Lung (tissue), 12 donors: ENCODE results near the gene SLC35F3. TPM values are rescaled to one million over a fixed set of nuclear protein-coding genes. Genes with fewer than 3 reads are reported as not detected.

Experiments
- ATAC-seq: fragments of 200-7000 bp; cut with Tn5 transposase; one replicate; pipeline ENCODE4 v1.9.1; 2020; ENCODE audit warnings: moderate number of reproducible peaks; ENCODE audit not compliant: insufficient read depth, low FRiP score
- DNase-seq, 3 donors: peaks; one replicate each; pipeline ENCODE4 v3.0.0-alpha.2; 2013 to 2017
- H3K27ac ChIP-seq, 2 donors: one replicate each; pipeline ENCODE4 v1.5.1; 2013; ENCODE audit warnings: mild to moderate bottlenecking in 2 of 2, moderate library complexity in 2 of 2, control low read depth in 1 of 2, inconsistent platforms in 1 of 2, low read depth in 1 of 2, low read length in 1 of 2
- H3K27me3 ChIP-seq, 3 donors: one replicate each; pipeline ENCODE4 v1.5.1; 2013; ENCODE audit warnings: low read length in 2 of 3; ENCODE audit not compliant: control insufficient read depth in 3 of 3, insufficient read depth in 3 of 3
- H3K36me3 ChIP-seq, 4 donors: one replicate each; pipeline ENCODE4 v1.5.1; 2013; ENCODE audit warnings: low read length in 4 of 4, mild to moderate bottlenecking in 1 of 4, moderate library complexity in 1 of 4; ENCODE audit not compliant: control insufficient read depth in 4 of 4, insufficient read depth in 4 of 4
- H3K4me1 ChIP-seq, 5 donors: one replicate each; pipeline ENCODE4 v1.5.1; 2013; ENCODE audit warnings: low read length in 5 of 5, mild to moderate bottlenecking in 2 of 5, moderate library complexity in 1 of 5; ENCODE audit not compliant: control insufficient read depth in 5 of 5, insufficient read depth in 5 of 5
- H3K4me3 ChIP-seq: one replicate; pipeline ENCODE4 v1.5.1; 2013; ENCODE audit warnings: mild to moderate bottlenecking, control low read depth, moderate library complexity
- H3K9ac ChIP-seq, 2 donors: one replicate each; pipeline ENCODE4 v1.5.1; 2013; ENCODE audit warnings: low read length in 2 of 2, control low read depth in 1 of 2; ENCODE audit not compliant: insufficient read depth in 1 of 2
- H3K9me3 ChIP-seq, 4 donors: one replicate each; pipeline ENCODE4 v1.5.1; 2013; ENCODE audit warnings: low read length in 3 of 4, mild to moderate bottlenecking in 1 of 4, moderate library complexity in 1 of 4; ENCODE audit not compliant: control insufficient read depth in 4 of 4, insufficient read depth in 3 of 4
- WGBS, 2 donors: extraction: QIAGEN DNeasy Blood & Tissue Kit; methylation state at CpG; one replicate each; pipeline ENCODE4 v1.1.7; 2013; 5-methylcytosine and 5-hydroxymethylcytosine counted together
- polyA plus RNA-seq, 2 donors: library from polyadenylated mRNA; stranded (reverse); fragments of 200-250 nt; gene quantifications; one replicate each; pipeline ENCODE4 v1.2.1, GENCODE V29; 2013
- total RNA-seq, 2 donors: library from RNA; depleted of rRNA in 1 of 2; stranded (reverse); fragments of >200 nt in 1 of 2; gene quantifications; one replicate each; pipeline ENCODE4 v1.2.1, GENCODE V29; 2014 to 2021
- TF ChIP-seq, protein P1 (sequence below): IDR thresholded peaks from 2 replicates; pipeline ENCODE4 v1.5.1; 2012; ENCODE audit warnings: mild to moderate bottlenecking; ENCODE audit errors: control extremely low read depth, extremely low read depth
- donor health status: control.
- donor health status: control.
- donor health status: Bipolar disorder and iron deficiency.
- donor health status: healthy.
- donor health status: DM: yes; HTN: yes; CAD: no.

Gene SLC35F3
- total and polyA plus RNA-seq, 4 donors = 0.09 to 1.4 (median 0.48) TPM

DNA sequence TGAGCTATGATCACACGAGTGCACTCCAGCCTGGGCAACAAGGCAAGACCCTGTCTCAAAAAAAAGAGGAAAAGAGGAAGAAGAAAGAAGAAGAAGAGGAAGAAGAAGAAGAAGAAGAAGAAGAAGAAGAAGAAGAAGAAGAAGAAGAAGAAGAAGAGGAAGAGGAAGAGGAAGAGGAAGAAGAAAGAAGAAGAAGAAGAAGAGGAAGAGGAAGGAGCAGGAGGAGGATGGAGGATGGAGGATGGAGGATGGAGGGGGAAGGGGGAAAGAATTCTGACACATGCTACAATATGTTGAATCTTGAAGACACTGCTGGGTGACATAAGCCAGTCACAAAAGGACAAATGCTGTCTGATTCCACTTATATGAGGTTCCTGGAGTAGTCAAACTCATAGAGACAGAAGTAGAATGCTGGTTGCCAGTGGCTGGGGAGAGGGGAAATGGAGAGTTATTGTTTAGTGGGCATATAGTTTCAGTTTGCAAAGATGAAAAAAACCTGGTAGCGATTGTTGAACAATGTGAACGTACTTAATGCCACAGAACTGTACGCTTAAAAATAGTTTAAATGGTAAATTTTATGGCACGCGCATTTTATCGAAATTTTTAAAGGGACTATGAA is 421.5 kb downstream of the SLC35F3 start:
- H3K9ac ChIP-seq = no peak overlapping the region
- H3K9me3 ChIP-seq = peaks cover 0 to 3% (median 0%) of the 10 kb centered on the region in 4 donors
- H3K27me3 ChIP-seq = peaks cover 0 to 16% (median 15%) of the 10 kb centered on the region in 3 donors
- ATAC-seq (no peak), DNase-seq (peak in 1 of 3 donors; percentile 1)
- H3K36me3 ChIP-seq = no peaks in the 10 kb centered on the region
- no peak overlapping the region for H3K27ac ChIP-seq
- TF ChIP-seq, protein P1, sequence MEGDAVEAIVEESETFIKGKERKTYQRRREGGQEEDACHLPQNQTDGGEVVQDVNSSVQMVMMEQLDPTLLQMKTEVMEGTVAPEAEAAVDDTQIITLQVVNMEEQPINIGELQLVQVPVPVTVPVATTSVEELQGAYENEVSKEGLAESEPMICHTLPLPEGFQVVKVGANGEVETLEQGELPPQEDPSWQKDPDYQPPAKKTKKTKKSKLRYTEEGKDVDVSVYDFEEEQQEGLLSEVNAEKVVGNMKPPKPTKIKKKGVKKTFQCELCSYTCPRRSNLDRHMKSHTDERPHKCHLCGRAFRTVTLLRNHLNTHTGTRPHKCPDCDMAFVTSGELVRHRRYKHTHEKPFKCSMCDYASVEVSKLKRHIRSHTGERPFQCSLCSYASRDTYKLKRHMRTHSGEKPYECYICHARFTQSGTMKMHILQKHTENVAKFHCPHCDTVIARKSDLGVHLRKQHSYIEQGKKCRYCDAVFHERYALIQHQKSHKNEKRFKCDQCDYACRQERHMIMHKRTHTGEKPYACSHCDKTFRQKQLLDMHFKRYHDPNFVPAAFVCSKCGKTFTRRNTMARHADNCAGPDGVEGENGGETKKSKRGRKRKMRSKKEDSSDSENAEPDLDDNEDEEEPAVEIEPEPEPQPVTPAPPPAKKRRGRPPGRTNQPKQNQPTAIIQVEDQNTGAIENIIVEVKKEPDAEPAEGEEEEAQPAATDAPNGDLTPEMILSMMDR = no peak
- 44 to 52% methylated on average over 7 of the region's 7 CpGs for WGBS, 2 donors
- no peak overlapping the region for H3K4me3 ChIP-seq
- peaks cover 0 to 3% (median 0%) of the 10 kb centered on the region in 5 donors for H3K4me1 ChIP-seq

DNA sequence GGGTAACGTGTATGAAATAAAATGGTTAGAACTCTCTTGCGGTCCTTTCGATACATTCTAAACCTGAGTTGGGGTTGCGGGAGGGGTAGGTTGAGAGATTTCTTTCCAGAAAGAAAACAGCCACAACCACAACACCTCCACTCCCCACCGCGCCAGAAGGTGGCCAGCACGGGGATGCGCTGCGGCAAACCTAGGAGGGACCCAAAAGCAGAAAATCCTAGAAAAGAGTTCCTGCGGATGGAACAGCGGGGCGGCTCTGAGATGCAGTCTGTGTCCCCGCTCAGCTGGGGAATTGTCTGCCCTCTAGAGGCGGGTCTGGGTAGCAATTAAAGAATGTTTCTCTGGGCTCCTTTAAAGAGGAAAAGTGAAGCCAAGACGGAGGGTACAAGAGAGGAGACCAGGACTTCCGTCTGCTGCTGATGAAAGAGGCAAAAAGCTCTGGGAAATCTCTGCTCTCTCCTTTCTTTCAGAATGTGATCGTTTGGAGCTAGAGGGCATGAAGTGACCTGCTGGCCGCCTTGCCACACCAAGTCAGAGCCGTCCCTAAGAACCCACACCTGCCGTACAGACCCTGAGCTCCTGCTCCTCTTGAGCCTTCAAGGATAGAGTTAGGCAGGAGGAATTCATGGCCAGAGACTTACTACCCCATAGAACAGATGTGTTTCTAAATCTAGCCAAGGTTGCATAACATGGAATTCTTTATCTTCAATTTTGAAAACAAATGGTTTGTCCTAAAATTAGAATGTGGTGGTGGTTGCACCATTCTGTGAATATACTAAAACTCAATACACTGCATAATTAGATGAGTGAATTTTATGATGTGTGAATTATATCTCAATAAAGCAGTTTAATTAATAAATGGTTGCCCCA is 422.3 kb downstream of the SLC35F3 start:
- peaks cover 0 to 16% (median 15%) of the 10 kb centered on the region in 3 donors for H3K27me3 ChIP-seq
- H3K4me3 ChIP-seq = no peak overlapping the region
- peak; percentile 51 to 62 (median 58) for DNase-seq
- H3K9me3 ChIP-seq = peaks cover 0 to 3% (median 0%) of the 10 kb centered on the region in 4 donors
- no peak overlapping the region for H3K27ac ChIP-seq
- WGBS, 2 donors = 22 to 24% methylated on average over 20 of the region's 20 CpGs
- TF ChIP-seq, protein P1 = peak; percentile 40
- peak; percentile 66 for ATAC-seq
- H3K9ac ChIP-seq = no peak overlapping the region
- H3K36me3 ChIP-seq = no peaks in the 10 kb centered on the region
- peaks cover 0 to 3% (median 0%) of the 10 kb centered on the region in 5 donors for H3K4me1 ChIP-seq

DNA sequence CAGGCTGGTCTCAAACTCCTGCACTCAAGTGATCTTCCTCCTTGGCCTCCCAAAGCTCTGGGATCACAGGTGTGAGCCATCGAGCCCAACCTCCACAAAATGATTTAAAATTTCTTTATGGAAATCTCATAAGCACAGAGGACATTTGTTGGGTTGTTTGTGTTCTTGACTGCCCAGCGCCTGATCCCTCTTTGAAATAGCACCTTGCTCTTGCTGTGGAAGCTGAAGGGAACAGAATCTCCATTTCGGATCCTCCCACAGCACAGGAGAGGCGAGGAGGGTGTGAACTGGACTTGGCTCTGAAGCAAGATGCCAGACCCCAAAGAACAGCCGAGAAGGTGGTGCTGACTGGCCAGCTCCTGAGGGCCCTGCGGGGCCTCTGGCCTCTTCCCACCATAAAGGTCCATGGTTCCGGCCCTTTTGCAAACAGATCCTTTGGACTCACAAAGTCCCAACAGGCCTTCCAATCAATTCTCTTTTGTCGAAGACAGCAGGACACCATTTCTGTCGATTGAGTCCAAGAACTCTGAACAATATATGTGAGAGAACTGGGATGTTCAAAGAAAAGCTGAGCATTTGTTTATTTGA is 423.2 kb downstream of the SLC35F3 start:
- Histone ChIP-seq H3K4me3 (no peak overlapping the region), H3K36me3 (no peaks in the 10 kb centered on the region), H3K27me3 (peaks cover 0 to 16% (median 14%) of the 10 kb centered on the region in 3 donors), H3K9me3 (peaks cover 0 to 3% (median 0%) of the 10 kb centered on the region in 4 donors), H3K9ac (no peak overlapping the region), H3K4me1 (peaks cover 0 to 3% (median 0%) of the 10 kb centered on the region in 5 donors), H3K27ac (no peak overlapping the region)
- WGBS, 2 donors = 89 to 95% methylated on average over 9 of the region's 9 CpGs
- DNase-seq (no peak), ATAC-seq (no peak)
- TF ChIP-seq, protein P1 = no peak
